ENCODE results near the gene EPC2.
A peak's percentile ranks its signal among the peaks of the same experiment; 100 is the strongest.

DNA sequence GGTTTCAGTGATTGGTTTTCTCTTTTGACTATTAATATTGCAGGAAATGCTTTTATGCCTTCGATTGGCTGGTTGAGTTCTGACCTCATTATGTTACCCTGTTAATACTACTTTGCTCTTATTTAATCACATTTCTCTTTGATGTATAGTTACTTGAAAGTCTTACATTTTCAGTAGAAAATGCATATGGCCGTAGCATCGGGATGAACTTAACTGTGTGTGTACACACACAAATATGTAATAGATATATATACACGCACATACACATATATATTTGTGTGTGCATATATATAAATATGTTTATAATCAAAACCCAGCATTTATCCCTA is 1.6 kb downstream of the EPC2 start:
- no peak for TF ChIP-seq TAF1 (IDR thresholded peaks at IDR 0.05; ENCODE audit: borderline replicate concordance, low read depth, low read length)
- TF ChIP-seq, protein P1, sequence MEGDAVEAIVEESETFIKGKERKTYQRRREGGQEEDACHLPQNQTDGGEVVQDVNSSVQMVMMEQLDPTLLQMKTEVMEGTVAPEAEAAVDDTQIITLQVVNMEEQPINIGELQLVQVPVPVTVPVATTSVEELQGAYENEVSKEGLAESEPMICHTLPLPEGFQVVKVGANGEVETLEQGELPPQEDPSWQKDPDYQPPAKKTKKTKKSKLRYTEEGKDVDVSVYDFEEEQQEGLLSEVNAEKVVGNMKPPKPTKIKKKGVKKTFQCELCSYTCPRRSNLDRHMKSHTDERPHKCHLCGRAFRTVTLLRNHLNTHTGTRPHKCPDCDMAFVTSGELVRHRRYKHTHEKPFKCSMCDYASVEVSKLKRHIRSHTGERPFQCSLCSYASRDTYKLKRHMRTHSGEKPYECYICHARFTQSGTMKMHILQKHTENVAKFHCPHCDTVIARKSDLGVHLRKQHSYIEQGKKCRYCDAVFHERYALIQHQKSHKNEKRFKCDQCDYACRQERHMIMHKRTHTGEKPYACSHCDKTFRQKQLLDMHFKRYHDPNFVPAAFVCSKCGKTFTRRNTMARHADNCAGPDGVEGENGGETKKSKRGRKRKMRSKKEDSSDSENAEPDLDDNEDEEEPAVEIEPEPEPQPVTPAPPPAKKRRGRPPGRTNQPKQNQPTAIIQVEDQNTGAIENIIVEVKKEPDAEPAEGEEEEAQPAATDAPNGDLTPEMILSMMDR (IDR thresholded peaks at IDR 0.05) = no peak
- TF ChIP-seq TEAD4 (IDR thresholded peaks at IDR 0.05; ENCODE audit: borderline replicate concordance, insufficient read depth) = no peak
- TF ChIP-seq, protein P2, sequence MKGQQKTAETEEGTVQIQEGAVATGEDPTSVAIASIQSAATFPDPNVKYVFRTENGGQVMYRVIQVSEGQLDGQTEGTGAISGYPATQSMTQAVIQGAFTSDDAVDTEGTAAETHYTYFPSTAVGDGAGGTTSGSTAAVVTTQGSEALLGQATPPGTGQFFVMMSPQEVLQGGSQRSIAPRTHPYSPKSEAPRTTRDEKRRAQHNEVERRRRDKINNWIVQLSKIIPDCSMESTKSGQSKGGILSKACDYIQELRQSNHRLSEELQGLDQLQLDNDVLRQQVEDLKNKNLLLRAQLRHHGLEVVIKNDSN (IDR thresholded peaks at IDR 0.05; ENCODE audit: borderline replicate concordance, low read depth) = no peak
- no peak for TF ChIP-seq EZH2phosphoT487 (IDR thresholded peaks at IDR 0.05; ENCODE audit: borderline replicate concordance, low read depth)
- TF ChIP-seq CHD2 (IDR thresholded peaks at IDR 0.05; ENCODE audit: low read length, partially characterized antibody) = no peak
- peak; percentile 69; the same call in 1 of the 2 replicates for TF ChIP-seq RFX5 (IDR thresholded peaks at IDR 0.05; ENCODE audit: low read length)
- TF ChIP-seq POLR2AphosphoS5 (IDR thresholded peaks at IDR 0.05; ENCODE audit: low read depth, low read length) = no peak
- TF ChIP-seq, protein P3, sequence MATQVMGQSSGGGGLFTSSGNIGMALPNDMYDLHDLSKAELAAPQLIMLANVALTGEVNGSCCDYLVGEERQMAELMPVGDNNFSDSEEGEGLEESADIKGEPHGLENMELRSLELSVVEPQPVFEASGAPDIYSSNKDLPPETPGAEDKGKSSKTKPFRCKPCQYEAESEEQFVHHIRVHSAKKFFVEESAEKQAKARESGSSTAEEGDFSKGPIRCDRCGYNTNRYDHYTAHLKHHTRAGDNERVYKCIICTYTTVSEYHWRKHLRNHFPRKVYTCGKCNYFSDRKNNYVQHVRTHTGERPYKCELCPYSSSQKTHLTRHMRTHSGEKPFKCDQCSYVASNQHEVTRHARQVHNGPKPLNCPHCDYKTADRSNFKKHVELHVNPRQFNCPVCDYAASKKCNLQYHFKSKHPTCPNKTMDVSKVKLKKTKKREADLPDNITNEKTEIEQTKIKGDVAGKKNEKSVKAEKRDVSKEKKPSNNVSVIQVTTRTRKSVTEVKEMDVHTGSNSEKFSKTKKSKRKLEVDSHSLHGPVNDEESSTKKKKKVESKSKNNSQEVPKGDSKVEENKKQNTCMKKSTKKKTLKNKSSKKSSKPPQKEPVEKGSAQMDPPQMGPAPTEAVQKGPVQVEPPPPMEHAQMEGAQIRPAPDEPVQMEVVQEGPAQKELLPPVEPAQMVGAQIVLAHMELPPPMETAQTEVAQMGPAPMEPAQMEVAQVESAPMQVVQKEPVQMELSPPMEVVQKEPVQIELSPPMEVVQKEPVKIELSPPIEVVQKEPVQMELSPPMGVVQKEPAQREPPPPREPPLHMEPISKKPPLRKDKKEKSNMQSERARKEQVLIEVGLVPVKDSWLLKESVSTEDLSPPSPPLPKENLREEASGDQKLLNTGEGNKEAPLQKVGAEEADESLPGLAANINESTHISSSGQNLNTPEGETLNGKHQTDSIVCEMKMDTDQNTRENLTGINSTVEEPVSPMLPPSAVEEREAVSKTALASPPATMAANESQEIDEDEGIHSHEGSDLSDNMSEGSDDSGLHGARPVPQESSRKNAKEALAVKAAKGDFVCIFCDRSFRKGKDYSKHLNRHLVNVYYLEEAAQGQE (IDR thresholded peaks at IDR 0.05; ENCODE audit: low read depth, low read length) = no peak
- TF ChIP-seq, protein P4, sequence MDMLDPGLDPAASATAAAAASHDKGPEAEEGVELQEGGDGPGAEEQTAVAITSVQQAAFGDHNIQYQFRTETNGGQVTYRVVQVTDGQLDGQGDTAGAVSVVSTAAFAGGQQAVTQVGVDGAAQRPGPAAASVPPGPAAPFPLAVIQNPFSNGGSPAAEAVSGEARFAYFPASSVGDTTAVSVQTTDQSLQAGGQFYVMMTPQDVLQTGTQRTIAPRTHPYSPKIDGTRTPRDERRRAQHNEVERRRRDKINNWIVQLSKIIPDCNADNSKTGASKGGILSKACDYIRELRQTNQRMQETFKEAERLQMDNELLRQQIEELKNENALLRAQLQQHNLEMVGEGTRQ (IDR thresholded peaks at IDR 0.05; ENCODE audit: borderline replicate concordance, low read depth, low read length) = no peak
